AG08396 (cell line): Measurements from ENCODE around the gene KCNB1.

ENCODE experiments used
- DNase-seq: peaks from one replicate; pipeline ENCODE4 v3.0.0; 2012; ENCODE audit warnings: low spot score, mixed read lengths

KCNB1 gene

GRCh38 chr20:49497398-49497669 is 14.9 kb upstream of the KCNB1 start:
- no peak for DNase-seq

- no peak for DNase-seq
These were observed 14.3 kb upstream of the KCNB1 start for GRCh38 chr20:49496553-49497397.

- no peak for DNase-seq
These were observed 13.6 kb upstream of the KCNB1 start for GRCh38 chr20:49496043-49496442.

GRCh38 chr20:49490689-49491088 is 8.2 kb upstream of the KCNB1 start:
- no peak for DNase-seq

- no peak for DNase-seq
These were observed 7.2 kb upstream of the KCNB1 start for GRCh38 chr20:49489688-49490087.

GRCh38 chr20:49486064-49486463 is 3.6 kb upstream of the KCNB1 start:
- no peak for DNase-seq

GRCh38 chr20:49485563-49485962 is 3.1 kb upstream of the KCNB1 start:
- no peak for DNase-seq

- DNase-seq: peak; percentile 91
These were observed 2.0 kb upstream of the KCNB1 start for GRCh38 chr20:49484180-49485140.

- DNase-seq: peak; percentile 22
These were observed 1.2 kb upstream of the KCNB1 start for GRCh38 chr20:49483696-49484123.

GRCh38 chr20:49483018-49483695 is 689 bp upstream of the KCNB1 start:
- no peak for DNase-seq

GRCh38 chr20:49482173-49482572 is 295 bp downstream of the KCNB1 start:
- DNase-seq: no peak

- DNase-seq: no peak
These were observed 1.4 kb downstream of the KCNB1 start for GRCh38 chr20:49481116-49481515.

- DNase-seq: no peak
These were observed 2.2 kb downstream of the KCNB1 start for GRCh38 chr20:49480236-49480635.

- no peak for DNase-seq
These were observed 2.7 kb downstream of the KCNB1 start for GRCh38 chr20:49479785-49480184.

- no peak for DNase-seq
These were observed 3.4 kb downstream of the KCNB1 start for GRCh38 chr20:49478754-49479689.

GRCh38 chr20:49478266-49478665 is 4.2 kb downstream of the KCNB1 start:
- DNase-seq: no peak

GRCh38 chr20:49477200-49477599 is 5.3 kb downstream of the KCNB1 start:
- DNase-seq: no peak

- no peak for DNase-seq
These were observed 6.5 kb downstream of the KCNB1 start for GRCh38 chr20:49476016-49476355.

- DNase-seq: no peak
These were observed 7.0 kb downstream of the KCNB1 start for GRCh38 chr20:49475292-49476015.

- no peak for DNase-seq
These were observed 11.1 kb downstream of the KCNB1 start for GRCh38 chr20:49471397-49471796.

- DNase-seq: no peak
These were observed 11.5 kb downstream of the KCNB1 start for GRCh38 chr20:49470922-49471321.
